Left colon (tissue), 2 donors: Measurements from ENCODE around the gene KRT85. TPM values are rescaled to one million over a fixed set of nuclear protein-coding genes. Genes with fewer than 3 reads are reported as not detected.
"Not testable (repeated sequence)": the region's sequence is repeated elsewhere in the genome, so short reads cannot be mapped to it uniquely, and the experiment has no call there.

Source experiments
- ATAC-seq: fragments of 200-7000 bp; cut with Tn5 transposase; one replicate; pipeline ENCODE4 v1.9.1; 2020; ENCODE audit warnings: mild to moderate bottlenecking, moderate library complexity
- DNase-seq, 2 donors: peaks; one replicate each; pipeline ENCODE4 v3.0.0-alpha.2; 2020
- intact Hi-C, 2 donors: fragments of 100-400 bp; cut with DNase I in 1 of 2; cut with micrococcal nuclease in 1 of 2; formaldehyde crosslinking; loops; one replicate each; pipeline versions ENCODE4 v1.11.2 to v1.14.0; 2022; cut with DNase I, micrococcal nuclease
- long read RNA-seq: library from polyadenylated mRNA; unstranded; transcript quantifications from one replicate; pipeline ENCODE4 v2.0.0, GENCODE V29; 2021
- total RNA-seq, 2 donors: library from RNA; stranded (reverse); fragmentation: NEBNext Ultra II Directional; extraction: Animal tissue kit (Norgen Biotek cat#: 25700); gene quantifications; one replicate each; pipeline ENCODE4 v1.2.1, GENCODE V29; 2021
- donor health status: DM: no; HTN: no; CAD: no.
- donor health status: DM: yes; HTN: yes; CAD: no.

The KRT85 gene
- total RNA-seq, result not detected
- long read RNA-seq, result 0 reads

DNA sequence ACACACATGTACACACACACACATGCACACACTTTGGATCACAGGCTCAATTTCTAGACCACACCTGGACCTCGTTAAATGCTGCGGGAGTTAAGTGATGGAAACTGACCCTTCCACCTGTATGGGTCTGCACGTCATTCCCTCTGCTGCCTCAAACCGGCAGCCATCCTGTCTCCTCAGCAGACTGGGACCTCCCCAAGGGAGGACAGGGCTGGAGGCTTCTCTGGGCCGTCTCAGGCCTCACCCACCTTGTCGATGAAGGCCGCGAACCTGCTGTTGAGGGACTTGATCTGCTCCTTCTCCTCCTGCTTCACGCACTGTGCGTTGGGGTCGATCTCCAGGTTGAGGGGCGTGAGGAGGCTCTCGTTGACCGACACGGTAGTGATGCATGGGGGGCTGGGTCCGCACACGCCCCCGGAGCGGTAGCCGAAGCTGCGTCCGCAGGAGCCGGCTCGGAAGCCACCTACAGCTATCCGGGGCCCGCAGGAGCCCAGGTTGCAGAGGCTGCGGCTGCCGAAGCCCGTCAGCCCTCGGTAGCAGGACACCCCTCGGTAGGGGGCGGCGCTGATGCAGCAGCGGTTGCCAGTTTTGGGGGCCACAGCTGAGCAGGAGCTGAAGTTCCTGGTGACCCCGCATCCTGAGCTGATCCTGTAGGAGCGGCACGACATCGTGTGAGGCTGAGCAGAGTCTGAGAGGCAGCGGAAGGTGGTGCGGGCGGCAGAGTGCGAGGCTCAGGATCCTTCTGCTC, at the start of gene KRT85:
Gene KRT85, minus strand, starts transcription at position 744 of the 748 bp plus-strand sequence. Its CDS starts 76 bp downstream, at position 668.
- intact Hi-C loops, result no loop called here
- DNase-seq (no peak), ATAC-seq (no peak)

- DNase-seq (no peak), ATAC-seq (no peak)
- intact Hi-C loops, result no loop called here
Measured at GRCh38 chr12:52416795-52417194, 49.5 kb upstream of the KRT85 start.

- peak in 1 of 2 donors; percentile 32 for DNase-seq
- no peak for ATAC-seq
- intact Hi-C loops, result no loop called here
Measured at GRCh38 chr12:52415870-52416750, 48.8 kb upstream of the KRT85 start.

DNA sequence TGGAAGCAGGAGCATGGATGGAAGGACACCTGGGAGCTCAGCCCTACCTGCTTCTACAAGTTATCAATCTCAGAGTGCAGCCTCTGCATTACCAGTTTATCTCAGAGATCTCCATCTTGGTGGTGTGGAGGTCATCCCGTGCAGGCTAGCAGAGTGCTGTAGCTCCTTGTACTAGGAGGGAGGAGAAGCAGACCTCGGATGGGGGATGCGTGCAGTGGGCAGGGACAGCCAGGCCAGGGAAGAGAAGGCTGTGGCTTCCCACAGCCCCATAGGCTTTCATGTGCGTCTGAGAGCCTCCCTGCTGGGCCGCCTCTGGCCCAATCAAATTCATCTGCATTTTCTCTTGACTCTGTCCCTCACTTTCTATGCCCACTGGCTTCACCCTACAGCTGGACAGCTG, 47.7 kb upstream of the KRT85 start:
- no peak for DNase-seq
- intact Hi-C loops, result no loop called here
- no peak for ATAC-seq

DNA sequence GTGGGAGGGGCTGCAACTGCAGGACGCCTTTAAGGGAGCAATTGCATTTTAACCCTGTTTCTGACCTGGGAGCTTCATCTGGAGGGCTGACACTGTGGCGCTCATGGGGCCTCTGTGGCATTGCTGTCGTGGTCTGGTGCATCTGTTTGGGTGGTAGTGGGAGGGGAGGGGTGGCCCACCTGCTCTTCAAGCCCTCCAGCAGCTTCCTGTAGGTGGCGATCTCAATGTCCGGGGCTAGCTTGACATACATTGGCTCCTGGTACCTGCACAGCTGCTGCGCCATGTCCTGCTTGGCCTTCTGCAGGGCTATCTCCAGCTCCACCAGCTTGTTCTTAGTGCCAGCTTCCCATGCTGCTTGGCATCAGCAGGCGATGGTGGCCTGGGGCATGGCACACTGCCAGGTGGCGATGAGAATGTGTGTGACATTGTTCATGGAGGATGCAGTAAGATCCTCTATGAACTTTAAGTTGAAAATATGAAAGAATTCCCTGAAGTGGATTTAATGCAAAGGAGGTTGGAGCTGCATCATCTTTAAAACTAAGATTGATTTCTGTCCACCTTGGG, 46.6 kb upstream of the KRT85 start:
- intact Hi-C loops, result no loop called here
- DNase-seq (no peak), ATAC-seq (no peak)

GRCh38 chr12:52413202-52413601, 45.9 kb upstream of the KRT85 start:
- ATAC-seq (no peak), DNase-seq (no peak)
- intact Hi-C loops, result no loop called here

- ATAC-seq (no peak), DNase-seq (no peak)
- intact Hi-C loops, result no loop called here
Measured at GRCh38 chr12:52411815-52412214, 44.5 kb upstream of the KRT85 start.

- intact Hi-C loops, DNase-seq, ATAC-seq: not testable (repeated sequence)
Measured at GRCh38 chr12:52410589-52411248, 43.4 kb upstream of the KRT85 start.

GRCh38 chr12:52407918-52408317, 40.6 kb upstream of the KRT85 start:
- intact Hi-C loops, result no loop called here
- DNase-seq, result no peak
- ATAC-seq, result no peak

GRCh38 chr12:52405922-52406385, 38.7 kb upstream of the KRT85 start, which contains the start of gene KRT82:
TSS of gene KRT82 (minus strand) at chr12:52406335. CDS start at chr12:52406277, 58 bp downstream.
- intact Hi-C loops, result no loop called here

GRCh38 chr12:52404951-52405350, 37.7 kb upstream of the KRT85 start:
- DNase-seq (no peak), ATAC-seq (no peak)
- intact Hi-C loops, result no loop called here

More at GRCh38 chr12:52405922-52406385, 38.7 kb upstream of the KRT85 start, which contains the start of gene KRT82:
- DNase-seq (no peak), ATAC-seq (no peak)

- DNase-seq (no peak), ATAC-seq (no peak)
- intact Hi-C loops, result no loop called here
Measured at GRCh38 chr12:52403561-52403960, 36.3 kb upstream of the KRT85 start.

GRCh38 chr12:52402873-52403540, 35.7 kb upstream of the KRT85 start:
- intact Hi-C loops, result no loop called here
- ATAC-seq (no peak), DNase-seq (no peak)

- intact Hi-C loops, result no loop called here
- no peak for ATAC-seq
- DNase-seq, result no peak
Measured at GRCh38 chr12:52402377-52402776, 35.1 kb upstream of the KRT85 start.

- ATAC-seq (no peak), DNase-seq (no peak)
- intact Hi-C loops, result no loop called here
Measured at GRCh38 chr12:52401926-52402325, 34.6 kb upstream of the KRT85 start.

DNA sequence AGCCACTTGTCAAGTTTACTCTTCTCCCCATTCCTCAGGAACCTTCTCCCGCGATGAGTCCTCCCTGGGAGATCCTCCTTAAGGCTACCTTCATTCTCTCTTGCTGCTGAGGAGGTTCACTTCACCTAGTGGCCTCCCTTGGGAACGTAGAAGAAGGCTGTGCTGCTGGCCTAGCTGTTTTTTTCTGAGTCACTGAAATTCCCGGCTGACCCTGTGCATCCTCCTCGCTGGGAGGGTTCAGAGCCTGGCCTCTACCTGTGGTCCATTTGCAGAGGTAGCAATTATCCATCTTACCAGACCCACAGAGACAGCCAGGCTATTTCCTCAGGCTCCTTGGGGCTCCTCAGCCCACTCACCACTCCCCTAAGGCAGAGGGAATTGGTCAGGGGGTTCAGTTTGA, 34.2 kb upstream of the KRT85 start:
- DNase-seq (no peak), ATAC-seq (no peak)
- intact Hi-C loops, result no loop called here

DNA sequence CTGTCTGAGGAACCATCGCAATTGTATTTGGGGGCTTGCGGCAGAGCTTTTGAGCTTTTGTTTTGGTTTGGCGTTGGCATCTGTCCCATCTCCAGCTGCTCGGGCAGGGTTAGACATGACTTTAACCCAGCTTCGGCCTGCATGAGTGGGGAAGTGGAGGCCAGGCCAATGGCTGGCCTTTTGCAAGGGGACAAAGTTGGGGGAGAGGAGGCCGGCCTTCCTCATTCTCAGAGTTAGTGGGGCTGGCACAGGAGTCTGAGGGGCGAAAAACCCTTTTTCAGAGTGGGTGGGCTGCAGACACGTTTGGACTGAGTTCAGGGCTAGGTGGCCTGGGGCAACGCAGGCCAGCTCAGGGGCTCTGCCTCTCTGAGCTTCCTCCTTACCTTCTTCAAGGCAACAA, 33.6 kb upstream of the KRT85 start:
- no peak for DNase-seq
- ATAC-seq, result no peak
- intact Hi-C loops, result no loop called here

DNA sequence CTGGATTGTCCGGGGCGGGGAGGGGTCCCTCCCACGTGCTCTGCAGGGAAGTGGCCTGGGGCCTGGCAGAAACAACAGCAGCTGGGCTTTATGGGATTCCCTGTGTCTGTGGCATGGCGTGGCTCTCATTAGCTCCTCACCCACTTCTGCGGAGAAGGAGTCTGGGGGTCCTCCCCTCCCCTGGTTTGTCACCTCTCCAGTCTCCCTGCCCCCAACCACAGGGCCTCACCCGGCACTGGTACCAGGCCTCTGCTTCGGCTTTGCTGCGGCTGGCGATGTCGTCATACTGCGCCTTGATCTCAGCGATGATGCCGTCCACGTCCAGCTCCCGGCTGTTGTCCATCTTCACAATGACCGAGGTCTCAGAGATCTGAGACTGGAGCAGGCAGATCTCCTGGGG, 32.5 kb upstream of the KRT85 start:
- DNase-seq (no peak), ATAC-seq (no peak)
- intact Hi-C loops, result no loop called here

DNA sequence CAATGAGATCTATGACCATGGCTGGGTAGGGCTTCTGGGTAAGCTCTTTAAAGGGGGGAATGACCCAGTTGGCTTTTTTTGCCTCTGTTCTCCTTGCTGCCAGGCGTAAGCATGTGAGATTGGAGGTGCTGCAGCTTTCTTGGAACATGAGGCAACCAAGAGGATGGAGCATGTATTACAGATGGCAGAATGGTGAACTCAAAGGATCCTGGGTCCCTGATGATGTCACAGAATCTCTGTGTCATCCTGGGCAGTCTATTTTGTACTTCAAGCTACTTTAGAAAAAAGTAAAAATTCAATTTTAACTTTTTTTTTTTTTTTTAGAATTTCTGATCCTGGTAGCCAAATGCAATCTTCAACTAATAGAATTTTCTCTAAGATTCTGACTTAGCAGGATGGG, 30.9 kb upstream of the KRT85 start:
- ATAC-seq, result no peak
- DNase-seq, result no peak
- intact Hi-C loops, result no loop called here
